ENCODE data around the gene B4GALT1. TPM values are rescaled to one million over a fixed set of nuclear protein-coding genes. Genes with fewer than 3 reads are reported as not detected.
A peak's percentile ranks its signal among the peaks of the same experiment; 100 is the strongest.

B4GALT1 gene
- total and polyA plus RNA-seq, 2 donors (not counting 1 experiment from before 2014, with no cell fraction given) = 24.1 to 64.8 TPM

DNA sequence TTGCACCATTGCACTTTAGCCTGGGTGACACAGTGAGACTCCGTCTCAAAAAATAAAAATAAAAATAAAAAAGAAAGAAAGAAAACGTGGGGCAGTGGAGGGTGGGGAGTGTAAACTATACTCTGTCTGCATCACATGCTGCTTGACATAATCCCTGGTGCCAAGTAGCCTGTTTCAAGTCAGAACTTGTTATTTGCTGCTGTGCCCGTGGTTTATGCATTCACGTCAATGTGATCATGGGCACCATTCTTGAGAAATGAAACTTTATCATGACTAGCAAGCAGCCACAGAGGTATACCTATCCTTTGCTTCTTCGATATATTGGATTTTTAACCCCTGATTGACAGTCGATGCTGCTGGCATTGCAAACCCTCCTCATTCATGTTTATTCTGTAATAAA is 86.6 kb downstream of the B4GALT1 start:
- peak overlapping the region; percentile 51 for H3K4me2 ChIP-seq (ENCODE audit: extremely low read depth, insufficient read depth, low read length)
- no peak for DNase-seq (ENCODE audit: low read depth in 2 of 2)
- peak overlapping the region in 2 of 4 experiments; percentile 50 to 54 for H3K4me3 ChIP-seq (replicated peaks in 1 of 4; ENCODE audit: control extremely low read depth in 1 of 4, insufficient read depth in 1 of 4, low read depth in 3 of 4, low read length in 4 of 4)
- no peaks in the 10 kb centered on the region for H3K27me3 ChIP-seq (ENCODE audit: control insufficient read depth, insufficient read depth, low read length)
- no peak overlapping the region for H3K9ac ChIP-seq (ENCODE audit: insufficient read depth, low read length)
- no peak overlapping the region for H3K27ac ChIP-seq (ENCODE audit: insufficient read depth, low read length)
- no peaks in the 10 kb centered on the region for H3K36me3 ChIP-seq (ENCODE audit: control insufficient read depth, insufficient read depth, low read length)
- H2AFZ ChIP-seq (ENCODE audit: low read length) = peak overlapping the region; percentile 46
- TF ChIP-seq EZH2 (IDR thresholded peaks at IDR 0.05; ENCODE audit: low read length, missing control alignments) = no peak
- TF ChIP-seq, protein P1, sequence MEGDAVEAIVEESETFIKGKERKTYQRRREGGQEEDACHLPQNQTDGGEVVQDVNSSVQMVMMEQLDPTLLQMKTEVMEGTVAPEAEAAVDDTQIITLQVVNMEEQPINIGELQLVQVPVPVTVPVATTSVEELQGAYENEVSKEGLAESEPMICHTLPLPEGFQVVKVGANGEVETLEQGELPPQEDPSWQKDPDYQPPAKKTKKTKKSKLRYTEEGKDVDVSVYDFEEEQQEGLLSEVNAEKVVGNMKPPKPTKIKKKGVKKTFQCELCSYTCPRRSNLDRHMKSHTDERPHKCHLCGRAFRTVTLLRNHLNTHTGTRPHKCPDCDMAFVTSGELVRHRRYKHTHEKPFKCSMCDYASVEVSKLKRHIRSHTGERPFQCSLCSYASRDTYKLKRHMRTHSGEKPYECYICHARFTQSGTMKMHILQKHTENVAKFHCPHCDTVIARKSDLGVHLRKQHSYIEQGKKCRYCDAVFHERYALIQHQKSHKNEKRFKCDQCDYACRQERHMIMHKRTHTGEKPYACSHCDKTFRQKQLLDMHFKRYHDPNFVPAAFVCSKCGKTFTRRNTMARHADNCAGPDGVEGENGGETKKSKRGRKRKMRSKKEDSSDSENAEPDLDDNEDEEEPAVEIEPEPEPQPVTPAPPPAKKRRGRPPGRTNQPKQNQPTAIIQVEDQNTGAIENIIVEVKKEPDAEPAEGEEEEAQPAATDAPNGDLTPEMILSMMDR (conservative IDR thresholded peaks at IDR 0.05 in 1 of 2, IDR thresholded peaks at IDR 0.05 in 1 of 2; ENCODE audit: low read depth in 1 of 2, low read length in 2 of 2) = no peak
- peaks cover 9% of the 10 kb centered on the region for H3K79me2 ChIP-seq (ENCODE audit: control insufficient read depth, insufficient read depth, low read length)
- H3K4me1 ChIP-seq (ENCODE audit: control insufficient read depth, extremely low read depth, insufficient read depth, low read length) = no peaks in the 10 kb centered on the region
- H3K9me3 ChIP-seq (ENCODE audit: control insufficient read depth, insufficient read depth, low read depth, low read length) = no peaks in the 10 kb centered on the region
- no peaks in the 10 kb centered on the region for H4K20me1 ChIP-seq (ENCODE audit: control insufficient read depth, extremely low read depth, insufficient read depth, low read length)

DNA sequence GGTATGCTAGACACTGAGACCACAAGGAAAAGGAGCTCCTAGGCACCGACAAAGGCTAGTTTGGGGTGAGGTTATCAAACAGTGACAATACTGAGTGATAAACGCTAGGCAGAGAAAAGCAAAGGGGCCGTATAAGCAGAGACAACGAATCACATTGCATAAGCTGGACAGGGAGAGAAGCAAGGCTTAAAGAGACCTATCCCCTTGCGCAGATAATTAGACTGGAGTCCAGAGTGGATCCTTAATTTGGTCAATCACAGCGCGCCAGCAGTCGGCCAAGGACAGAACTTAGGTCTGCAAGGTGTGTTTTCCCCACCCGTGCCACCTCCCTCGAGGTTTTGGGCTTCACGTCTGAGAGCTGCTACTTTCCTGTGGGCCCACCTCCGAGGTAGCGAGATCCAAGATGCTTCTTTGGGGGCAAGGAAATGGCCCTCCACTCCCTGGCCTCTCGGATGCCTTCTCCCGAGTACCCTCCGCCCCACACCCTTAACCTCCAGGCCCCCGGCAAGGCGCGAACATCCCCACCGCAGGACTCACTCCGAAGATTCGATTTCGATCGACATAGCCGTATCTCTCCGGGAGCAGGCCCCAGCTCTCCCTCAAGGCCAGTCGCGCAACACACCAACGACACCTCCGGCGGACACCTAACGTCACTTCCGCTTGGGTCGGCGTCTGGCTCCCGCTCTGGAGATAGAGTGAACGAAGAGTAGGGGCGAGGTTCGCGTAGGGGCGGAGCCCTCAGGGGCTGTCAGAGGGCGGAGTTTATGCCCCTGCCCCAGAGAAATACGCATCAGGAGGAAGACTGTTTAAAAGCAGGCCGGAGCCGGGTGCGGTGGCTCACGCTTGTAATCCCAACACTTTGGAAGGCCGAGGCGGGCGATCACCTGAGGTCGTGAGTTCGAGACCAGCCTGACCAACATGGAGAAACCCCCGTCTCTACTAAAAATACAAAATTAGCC is 90.8 kb downstream of the B4GALT1 start, which contains the start of gene SMU1:
Gene SMU1 (minus strand): TSS at position 629 of the 959 bp plus-strand sequence. CDS start 66 bp downstream, at position 563.
- DNase-seq (ENCODE audit: low read depth in 2 of 2) = peak; percentile 96 to 98
- Histone ChIP-seq H3K4me3 (replicated peaks in 1 of 4; ENCODE audit: control extremely low read depth in 1 of 4, insufficient read depth in 1 of 4, low read depth in 3 of 4, low read length in 4 of 4) (peak within 1 kb of the TSS; percentile 86 to 92 (median 88)), H3K79me2 (ENCODE audit: control insufficient read depth, insufficient read depth, low read length) (peaks cover 35% of the 10 kb centered on the region)

DNA sequence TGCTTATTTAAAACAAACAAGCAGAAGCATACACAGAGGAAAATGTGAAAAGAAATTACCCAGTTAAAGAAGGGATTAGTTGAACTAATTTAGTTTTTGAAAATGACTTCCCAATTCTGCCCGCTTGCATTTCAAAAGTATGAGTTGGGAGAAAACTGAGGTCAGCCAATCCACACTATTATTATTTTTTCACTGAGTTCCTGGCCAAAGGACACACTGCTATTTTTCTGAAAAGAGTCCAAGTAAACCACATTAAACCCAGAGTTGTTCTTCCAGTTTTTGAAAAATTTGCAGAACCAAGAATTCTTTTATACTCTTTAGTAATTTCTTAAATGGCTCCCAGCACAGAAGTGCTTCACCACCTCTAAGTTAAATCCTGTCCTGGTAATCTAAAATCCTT is 98.1 kb downstream of the B4GALT1 start:
- Histone ChIP-seq H3K4me3 (replicated peaks in 1 of 4; ENCODE audit: control extremely low read depth in 1 of 4, insufficient read depth in 1 of 4, low read depth in 3 of 4, low read length in 4 of 4) (no peak overlapping the region), H3K4me2 (ENCODE audit: extremely low read depth, insufficient read depth, low read length) (no peak overlapping the region), H3K36me3 (ENCODE audit: control insufficient read depth, insufficient read depth, low read length) (peaks cover 10% of the 10 kb centered on the region), H3K27ac (ENCODE audit: insufficient read depth, low read length) (no peak overlapping the region), H3K9ac (ENCODE audit: insufficient read depth, low read length) (no peak overlapping the region), H3K27me3 (ENCODE audit: control insufficient read depth, insufficient read depth, low read length) (no peaks in the 10 kb centered on the region), H3K4me1 (ENCODE audit: control insufficient read depth, extremely low read depth, insufficient read depth, low read length) (no peaks in the 10 kb centered on the region), H3K9me3 (ENCODE audit: control insufficient read depth, insufficient read depth, low read depth, low read length) (no peaks in the 10 kb centered on the region), H3K79me2 (ENCODE audit: control insufficient read depth, insufficient read depth, low read length) (peaks cover 14% of the 10 kb centered on the region), H2AFZ (ENCODE audit: low read length) (no peak overlapping the region), H4K20me1 (ENCODE audit: control insufficient read depth, extremely low read depth, insufficient read depth, low read length) (no peaks in the 10 kb centered on the region)
- DNase-seq (ENCODE audit: low read depth in 2 of 2) = peak in 1 of 2 donors; percentile 28
- no peak for TF ChIP-seq EZH2 (IDR thresholded peaks at IDR 0.05; ENCODE audit: low read length, missing control alignments)
- TF ChIP-seq, protein P1 (conservative IDR thresholded peaks at IDR 0.05 in 1 of 2, IDR thresholded peaks at IDR 0.05 in 1 of 2; ENCODE audit: low read depth in 1 of 2, low read length in 2 of 2) = no peak

More for the DNA sequence above, 90.8 kb downstream of the B4GALT1 start, which contains the start of gene SMU1:
- Histone ChIP-seq H3K4me1 (ENCODE audit: control insufficient read depth, extremely low read depth, insufficient read depth, low read length) (peaks cover 3% of the 10 kb centered on the region), H2AFZ (ENCODE audit: low read length) (peak within 1 kb of the TSS; percentile 88), H3K4me2 (ENCODE audit: extremely low read depth, insufficient read depth, low read length) (peak within 1 kb of the TSS; percentile 99), H3K27ac (ENCODE audit: insufficient read depth, low read length) (peak within 1 kb of the TSS; percentile 99), H3K27me3 (ENCODE audit: control insufficient read depth, insufficient read depth, low read length) (no peaks in the 10 kb centered on the region), H4K20me1 (ENCODE audit: control insufficient read depth, extremely low read depth, insufficient read depth, low read length) (no peaks in the 10 kb centered on the region), H3K36me3 (ENCODE audit: control insufficient read depth, insufficient read depth, low read length) (peaks cover 4% of the 10 kb centered on the region), H3K9ac (ENCODE audit: insufficient read depth, low read length) (peak within 1 kb of the TSS; percentile 96), H3K9me3 (ENCODE audit: control insufficient read depth, insufficient read depth, low read depth, low read length) (no peaks in the 10 kb centered on the region)
- TF ChIP-seq, protein P1 (conservative IDR thresholded peaks at IDR 0.05 in 1 of 2, IDR thresholded peaks at IDR 0.05 in 1 of 2; ENCODE audit: low read depth in 1 of 2, low read length in 2 of 2) = no peak
- TF ChIP-seq EZH2 (IDR thresholded peaks at IDR 0.05; ENCODE audit: low read length, missing control alignments) = no peak
